B cell (primary cell): Measurements from ENCODE around the gene TXNDC11. TPM values are rescaled to one million over a fixed set of nuclear protein-coding genes. Genes with fewer than 3 reads are reported as not detected.
A peak's percentile ranks its signal among the peaks of the same experiment; 100 is the strongest.

ENCODE experiments used
- ATAC-seq: fragments of 200-7000 bp; cut with Tn5 transposase; one replicate; pipeline ENCODE4 v1.10.0; 2021; ENCODE audit warnings: low read depth, mild to moderate bottlenecking, moderate number of reproducible peaks, moderate library complexity
- CTCF ChIA-PET: fragments of 350-600 bp; sonication (Branson Sonifier 250); formaldehyde crosslinking; loops from one replicate; lab custom pipeline; 2021; ENCODE audit warnings: antibody characterized with exemption, inconsistent platforms; lab: Charles Lee
- POLR2A ChIA-PET: fragments of 350-600 bp; sonication (Branson Sonifier 250); formaldehyde crosslinking; loops from one replicate; lab custom pipeline; 2021; ENCODE audit warnings: antibody characterized with exemption; lab: Charles Lee
- DNase-seq: peaks from one replicate; pipeline ENCODE4 v3.0.0; 2013
- H2AFZ ChIP-seq: 2 replicates; pipeline ENCODE4 v1.6.1; 2012; ENCODE audit warnings: mild to moderate bottlenecking, low read depth, low read length; ENCODE audit not compliant: insufficient read depth, poor library complexity, severe bottlenecking
- H3K27ac ChIP-seq, 2 donors: 1 replicate in 1 of 2; 2 replicates in 1 of 2; pipeline ENCODE4 v1.5.1; 2012 to 2013; ENCODE audit warnings: low read length in 2 of 2, mild to moderate bottlenecking in 2 of 2, moderate library complexity in 1 of 2
- H3K27me3 ChIP-seq, 4 experiments: fragments of 200-600 bp in 1 of 4; sonication (generic) in 1 of 4; replicated peaks in 1 of 4; 1 replicate in 2 of 4; 2 replicates in 2 of 4; pipeline versions ENCODE4 v1.6.1 to v1.7.0; 2013 to 2016; ENCODE audit warnings: low read length in 3 of 4, mild to moderate bottlenecking in 2 of 4, mixed read lengths in 1 of 4, moderate library complexity in 1 of 4; ENCODE audit not compliant: insufficient read depth in 4 of 4, control insufficient read depth in 3 of 4; ENCODE audit errors: control extremely low read depth in 1 of 4
- H3K36me3 ChIP-seq, 2 experiments: replicated peaks in 1 of 2; 1 replicate in 1 of 2; 2 replicates in 1 of 2; pipeline versions ENCODE4 v1.6.1 to v1.7.1; 2013; ENCODE audit warnings: low read length in 1 of 2; ENCODE audit not compliant: insufficient read depth in 2 of 2, control insufficient read depth in 1 of 2; ENCODE audit errors: control extremely low read depth in 1 of 2, extremely low read depth in 1 of 2
- H3K4me1 ChIP-seq, 2 donors: fragments of 200-600 bp in 1 of 2; sonication (generic) in 1 of 2; 1 replicate in 1 of 2; 2 replicates in 1 of 2; pipeline versions ENCODE4 v1.5.1 to v1.6.1; 2013 to 2017; ENCODE audit warnings: low read length in 2 of 2; ENCODE audit not compliant: control insufficient read depth in 2 of 2, insufficient read depth in 2 of 2
- H3K4me2 ChIP-seq: replicated peaks from 2 replicates; pipeline ENCODE3; 2012; ENCODE audit warnings: mild to moderate bottlenecking, low read depth, low read length; ENCODE audit not compliant: poor library complexity, severe bottlenecking
- H3K4me3 ChIP-seq, 5 experiments: fragments of 200-600 bp in 1 of 5; sonication (generic) in 1 of 5; 1 replicate in 3 of 5; 2 replicates in 2 of 5; pipeline versions ENCODE4 v1.5.1 to v1.7.0; 2011 to 2016; ENCODE audit warnings: low read length in 4 of 5, mild to moderate bottlenecking in 4 of 5, low read depth in 2 of 5, control low read depth in 1 of 5, moderate library complexity in 1 of 5; ENCODE audit not compliant: insufficient read depth in 1 of 5; ENCODE audit errors: control extremely low read depth in 1 of 5, extremely low read depth in 1 of 5
- H3K79me2 ChIP-seq: fragments of 200-600 bp; sonication (generic); one replicate; pipeline ENCODE4 v1.6.0; 2016; ENCODE audit warnings: low read length; ENCODE audit not compliant: control insufficient read depth, insufficient read depth
- H3K9ac ChIP-seq: fragments of 200-600 bp; sonication (generic); 2 replicates; pipeline ENCODE4 v1.6.1; 2017; ENCODE audit warnings: mild to moderate bottlenecking, low read length, moderate library complexity
- H3K9me3 ChIP-seq, 3 donors: one replicate each; pipeline versions ENCODE4 v1.6.1 to v1.7.1; 2013; ENCODE audit warnings: low read length in 2 of 3; ENCODE audit not compliant: control insufficient read depth in 2 of 3, insufficient read depth in 1 of 3; ENCODE audit errors: control extremely low read depth in 1 of 3
- H4K20me1 ChIP-seq: 2 replicates; pipeline ENCODE4 v1.6.0; 2012; ENCODE audit warnings: mild to moderate bottlenecking, low read length; ENCODE audit not compliant: insufficient read depth, control insufficient read depth, poor library complexity, severe bottlenecking
- H3K27ac Mint-ChIP-seq: one replicate; pipeline ENCODE4 v1.8.0; 2021; ENCODE audit warnings: mixed read lengths
- H3K27me3 Mint-ChIP-seq: one replicate; pipeline ENCODE4 v1.8.0; 2021; ENCODE audit warnings: mixed read lengths
- H3K4me1 Mint-ChIP-seq: one replicate; pipeline ENCODE4 v1.8.0; 2021; ENCODE audit warnings: mixed read lengths
- H3K4me3 Mint-ChIP-seq: one replicate; pipeline ENCODE4 v1.8.0; 2021; ENCODE audit warnings: mixed read lengths
- H3K9me3 Mint-ChIP-seq: one replicate; pipeline ENCODE4 v1.8.0; 2022; ENCODE audit warnings: mixed read lengths; ENCODE audit not compliant: insufficient read depth
- CTCF ChIP-seq: fragments of 200-600 bp; IDR thresholded peaks from one replicate; pipeline ENCODE4 v1.8.0; 2022; ENCODE audit warnings: antibody characterized with exemption, mild to moderate bottlenecking
- EZH2 ChIP-seq: IDR thresholded peaks from 2 replicates; pipeline ENCODE4 v1.6.1; 2012; ENCODE audit warnings: borderline replicate concordance, low read depth, mild to moderate bottlenecking, moderate library complexity, low read length; ENCODE audit not compliant: insufficient read depth, poor library complexity, severe bottlenecking
- WGBS: methylation state at CpG from one replicate; pipeline ENCODE4 v1.1.5; 2013; ENCODE audit warnings: missing lambda C conversion rate; ENCODE audit not compliant: insufficient coverage; 5-methylcytosine and 5-hydroxymethylcytosine counted together
- intact Hi-C: fragments of 100-400 bp; cut with micrococcal nuclease; formaldehyde crosslinking; loops from one replicate; pipeline ENCODE4 v1.10.0; 2022
- polyA plus RNA-seq: library from polyadenylated mRNA; depleted of rRNA; stranded (reverse); fragments of >200 nt; gene quantifications from 2 replicates; pipeline ENCODE4 v1.2.3, GENCODE V29; 2012
- total RNA-seq, 2 donors: library from RNA; stranded (reverse); fragments of 120-200 nt in 1 of 2; gene quantifications; 1 replicate in 1 of 2; 2 replicates in 1 of 2; pipeline versions ENCODE4 v1.2.3 to v1.2.4, GENCODE V29; 2013 to 2022

Gene TXNDC11
- total and polyA plus RNA-seq, 2 donors (not counting 1 experiment from before 2014, with no cell fraction given): 50.2 to 76.9 TPM

GRCh38 chr16:11668623-11669379, 73.9 kb downstream of the TXNDC11 start:
- Histone ChIP-seq H3K4me1 (peaks cover 62 to 81% of the 10 kb centered on the region in 2 donors), H3K79me2 (peaks cover 56% of the 10 kb centered on the region), H3K27me3 (no peaks in the 10 kb centered on the region), H3K4me2 (peak overlapping the region; percentile 97), H3K27ac (peak overlapping the region; percentile 96 to 98), H3K9ac (peak overlapping the region; percentile 95), H3K9me3 (peaks cover 0 to 2% (median 0%) of the 10 kb centered on the region in 3 donors), H3K4me3 (peak overlapping the region; percentile 68 to 90 (median 77)), H3K36me3 (peaks cover 0 to 10% of the 10 kb centered on the region in 2 experiments), H2AFZ (no peak overlapping the region), H4K20me1 (peaks cover 47% of the 10 kb centered on the region)
- no peaks in the 10 kb centered on the region for H3K9me3 Mint-ChIP-seq
- peak; percentile 61 for DNase-seq
- intact Hi-C loops: loop anchor here (5.0 kb wide), 1 partner anchor 128 kb away; the partner anchor contains the start of gene ZC3H7A
- TF ChIP-seq EZH2 (no peak), CTCF (no peak)
- H3K4me3 Mint-ChIP-seq: peak overlapping the region; percentile 91
- POLR2A ChIA-PET: interaction anchor here (0.6 to 3.6 kb wide), 6 partner anchors 12 to 292 kb away, joined by 3 to 19 read pairs (median 4); partner anchors contain the start of gene TXNDC11
- under 1% methylated on average over 93 of the region's 97 CpGs for WGBS
- ATAC-seq: no peak
- CTCF ChIA-PET: interaction anchor here (1.0 to 1.9 kb wide), 7 partner anchors 9 to 705 kb away, joined by 3 to 10 read pairs (median 6); no protein-coding TSS in a partner anchor
- H3K4me1 Mint-ChIP-seq: peaks cover 79% of the 10 kb centered on the region
- H3K27ac Mint-ChIP-seq: peak overlapping the region; percentile 93
- H3K27me3 Mint-ChIP-seq: no peaks in the 10 kb centered on the region
